Coronary artery (tissue), 2 donors: ENCODE data around the gene LRP3.

Source experiments
- DNase-seq: peaks from one replicate; pipeline ENCODE4 v3.0.0-alpha.2; 2017; ENCODE audit warnings: low spot score
- H3K27ac ChIP-seq, 2 donors: fragments of 200-600 bp; sonication (generic); one replicate each; pipeline ENCODE4 v1.5.1; 2016 to 2019
- H3K4me3 ChIP-seq: fragments of 200-600 bp; sonication (generic); 2 replicates; pipeline ENCODE4 v1.5.1; 2016; ENCODE audit warnings: mild to moderate bottlenecking, moderate library complexity
- CTCF ChIP-seq: fragments of 200-600 bp; sonication (generic); IDR thresholded peaks from one replicate; pipeline ENCODE4 v1.5.1; 2019; ENCODE audit warnings: antibody characterized with exemption

Gene LRP3

GRCh38 chr19:33235269-33235995, 41.3 kb downstream of the LRP3 start:
- no peak overlapping the region for H3K27ac ChIP-seq
- DNase-seq = no peak
- H3K4me3 ChIP-seq = no peak overlapping the region
- TF ChIP-seq CTCF = peak; percentile 74

GRCh38 chr19:33235996-33236350, 41.8 kb downstream of the LRP3 start:
- TF ChIP-seq CTCF = no peak
- no peak overlapping the region for H3K4me3 ChIP-seq
- DNase-seq = no peak
- no peak overlapping the region for H3K27ac ChIP-seq

- DNase-seq = no peak
- H3K4me3 ChIP-seq = no peak overlapping the region
- H3K27ac ChIP-seq = no peak overlapping the region
- TF ChIP-seq CTCF = no peak
Measured at GRCh38 chr19:33236696-33237390, 42.7 kb downstream of the LRP3 start.

- DNase-seq = no peak
- H3K27ac ChIP-seq = no peak overlapping the region
- TF ChIP-seq CTCF = no peak
- H3K4me3 ChIP-seq = no peak overlapping the region
Measured at GRCh38 chr19:33238481-33239149, 44.5 kb downstream of the LRP3 start.

GRCh38 chr19:33239223-33239975, 45.3 kb downstream of the LRP3 start:
- TF ChIP-seq CTCF = no peak
- Histone ChIP-seq H3K4me3 (no peak overlapping the region), H3K27ac (no peak overlapping the region)
- no peak for DNase-seq

- DNase-seq = no peak
- no peak for TF ChIP-seq CTCF
- H3K27ac ChIP-seq = no peak overlapping the region
- H3K4me3 ChIP-seq = no peak overlapping the region
Measured at GRCh38 chr19:33240181-33240771, 46.1 kb downstream of the LRP3 start.
